ENCODE measurements around the gene ST6GALNAC5.

ST6GALNAC5 gene

GRCh38 chr1:77038000-77038399 is 170.7 kb downstream of the ST6GALNAC5 start:
- Histone ChIP-seq H3K36me3 (ENCODE audit: control insufficient read depth, low read depth, low read length) (no peaks in the 10 kb centered on the region), H3K4me3 (ENCODE audit: low read length) (no peak overlapping the region), H3K4me1 (ENCODE audit: control insufficient read depth, low read depth, low read length) (no peaks in the 10 kb centered on the region), H3K9me3 (ENCODE audit: control insufficient read depth, low read depth, low read length) (no peaks in the 10 kb centered on the region), H3K27ac (ENCODE audit: low read length) (no peak overlapping the region), H3K27me3 (ENCODE audit: control insufficient read depth, insufficient read depth, low read length) (no peaks in the 10 kb centered on the region), H3K9ac (ENCODE audit: low read length) (no peak overlapping the region)

- no peaks in the 10 kb centered on the region for H3K27me3 ChIP-seq (ENCODE audit: control insufficient read depth, insufficient read depth, low read length)
- no peak overlapping the region for H3K27ac ChIP-seq (ENCODE audit: low read length)
- no peak overlapping the region for H3K9ac ChIP-seq (ENCODE audit: low read length)
- no peak overlapping the region for H3K4me3 ChIP-seq (ENCODE audit: low read length)
- no peaks in the 10 kb centered on the region for H3K36me3 ChIP-seq (ENCODE audit: control insufficient read depth, low read depth, low read length)
- H3K9me3 ChIP-seq (ENCODE audit: control insufficient read depth, low read depth, low read length) = no peaks in the 10 kb centered on the region
- no peaks in the 10 kb centered on the region for H3K4me1 ChIP-seq (ENCODE audit: control insufficient read depth, low read depth, low read length)
These were observed 171.8 kb downstream of the ST6GALNAC5 start for GRCh38 chr1:77039111-77039510.

- Histone ChIP-seq H3K27me3 (ENCODE audit: control insufficient read depth, insufficient read depth, low read length) (no peaks in the 10 kb centered on the region), H3K4me1 (ENCODE audit: control insufficient read depth, low read depth, low read length) (no peaks in the 10 kb centered on the region), H3K9me3 (ENCODE audit: control insufficient read depth, low read depth, low read length) (no peaks in the 10 kb centered on the region), H3K27ac (ENCODE audit: low read length) (no peak overlapping the region), H3K36me3 (ENCODE audit: control insufficient read depth, low read depth, low read length) (no peaks in the 10 kb centered on the region), H3K4me3 (ENCODE audit: low read length) (no peak overlapping the region), H3K9ac (ENCODE audit: low read length) (no peak overlapping the region)
These were observed 172.5 kb downstream of the ST6GALNAC5 start for GRCh38 chr1:77039739-77040138.

- no peak overlapping the region for H3K9ac ChIP-seq (ENCODE audit: low read length)
- no peak overlapping the region for H3K4me3 ChIP-seq (ENCODE audit: low read length)
- H3K4me1 ChIP-seq (ENCODE audit: control insufficient read depth, low read depth, low read length) = no peaks in the 10 kb centered on the region
- H3K9me3 ChIP-seq (ENCODE audit: control insufficient read depth, low read depth, low read length) = no peaks in the 10 kb centered on the region
- H3K27me3 ChIP-seq (ENCODE audit: control insufficient read depth, insufficient read depth, low read length) = no peaks in the 10 kb centered on the region
- no peaks in the 10 kb centered on the region for H3K36me3 ChIP-seq (ENCODE audit: control insufficient read depth, low read depth, low read length)
- H3K27ac ChIP-seq (ENCODE audit: low read length) = no peak overlapping the region
These were observed 173.5 kb downstream of the ST6GALNAC5 start for GRCh38 chr1:77040826-77041225.

GRCh38 chr1:77044133-77044849 is 177.0 kb downstream of the ST6GALNAC5 start:
- no peaks in the 10 kb centered on the region for H3K36me3 ChIP-seq (ENCODE audit: control insufficient read depth, low read depth, low read length)
- no peaks in the 10 kb centered on the region for H3K4me1 ChIP-seq (ENCODE audit: control insufficient read depth, low read depth, low read length)
- no peaks in the 10 kb centered on the region for H3K9me3 ChIP-seq (ENCODE audit: control insufficient read depth, low read depth, low read length)
- H3K9ac ChIP-seq (ENCODE audit: low read length) = no peak overlapping the region
- H3K27ac ChIP-seq (ENCODE audit: low read length) = no peak overlapping the region
- H3K4me3 ChIP-seq (ENCODE audit: low read length) = no peak overlapping the region
- no peaks in the 10 kb centered on the region for H3K27me3 ChIP-seq (ENCODE audit: control insufficient read depth, insufficient read depth, low read length)

GRCh38 chr1:77047575-77047974 is 180.3 kb downstream of the ST6GALNAC5 start:
- no peak overlapping the region for H3K9ac ChIP-seq (ENCODE audit: low read length)
- H3K36me3 ChIP-seq (ENCODE audit: control insufficient read depth, low read depth, low read length) = no peaks in the 10 kb centered on the region
- no peak overlapping the region for H3K4me3 ChIP-seq (ENCODE audit: low read length)
- no peaks in the 10 kb centered on the region for H3K27me3 ChIP-seq (ENCODE audit: control insufficient read depth, insufficient read depth, low read length)
- H3K9me3 ChIP-seq (ENCODE audit: control insufficient read depth, low read depth, low read length) = no peaks in the 10 kb centered on the region
- H3K4me1 ChIP-seq (ENCODE audit: control insufficient read depth, low read depth, low read length) = no peaks in the 10 kb centered on the region
- no peak overlapping the region for H3K27ac ChIP-seq (ENCODE audit: low read length)

- Histone ChIP-seq H3K36me3 (ENCODE audit: control insufficient read depth, low read depth, low read length) (no peaks in the 10 kb centered on the region), H3K4me3 (ENCODE audit: low read length) (no peak overlapping the region), H3K9ac (ENCODE audit: low read length) (no peak overlapping the region), H3K9me3 (ENCODE audit: control insufficient read depth, low read depth, low read length) (no peaks in the 10 kb centered on the region), H3K4me1 (ENCODE audit: control insufficient read depth, low read depth, low read length) (no peaks in the 10 kb centered on the region), H3K27me3 (ENCODE audit: control insufficient read depth, insufficient read depth, low read length) (no peaks in the 10 kb centered on the region), H3K27ac (ENCODE audit: low read length) (no peak overlapping the region)
These were observed 180.8 kb downstream of the ST6GALNAC5 start for GRCh38 chr1:77047978-77048614.

GRCh38 chr1:77048615-77049005 is 181.3 kb downstream of the ST6GALNAC5 start:
- H3K36me3 ChIP-seq (ENCODE audit: control insufficient read depth, low read depth, low read length) = no peaks in the 10 kb centered on the region
- no peaks in the 10 kb centered on the region for H3K27me3 ChIP-seq (ENCODE audit: control insufficient read depth, insufficient read depth, low read length)
- no peak overlapping the region for H3K27ac ChIP-seq (ENCODE audit: low read length)
- H3K9ac ChIP-seq (ENCODE audit: low read length) = no peak overlapping the region
- H3K4me1 ChIP-seq (ENCODE audit: control insufficient read depth, low read depth, low read length) = no peaks in the 10 kb centered on the region
- no peaks in the 10 kb centered on the region for H3K9me3 ChIP-seq (ENCODE audit: control insufficient read depth, low read depth, low read length)
- no peak overlapping the region for H3K4me3 ChIP-seq (ENCODE audit: low read length)

GRCh38 chr1:77051425-77051824 is 184.1 kb downstream of the ST6GALNAC5 start:
- H3K9me3 ChIP-seq (ENCODE audit: control insufficient read depth, low read depth, low read length) = no peaks in the 10 kb centered on the region
- H3K4me3 ChIP-seq (ENCODE audit: low read length) = no peak overlapping the region
- no peaks in the 10 kb centered on the region for H3K27me3 ChIP-seq (ENCODE audit: control insufficient read depth, insufficient read depth, low read length)
- H3K9ac ChIP-seq (ENCODE audit: low read length) = no peak overlapping the region
- H3K4me1 ChIP-seq (ENCODE audit: control insufficient read depth, low read depth, low read length) = no peaks in the 10 kb centered on the region
- no peaks in the 10 kb centered on the region for H3K36me3 ChIP-seq (ENCODE audit: control insufficient read depth, low read depth, low read length)
- no peak overlapping the region for H3K27ac ChIP-seq (ENCODE audit: low read length)

- Histone ChIP-seq H3K4me1 (ENCODE audit: control insufficient read depth, low read depth, low read length) (peaks cover 24% of the 10 kb centered on the region), H3K36me3 (ENCODE audit: control insufficient read depth, low read depth, low read length) (no peaks in the 10 kb centered on the region), H3K27ac (ENCODE audit: low read length) (no peak overlapping the region), H3K9ac (ENCODE audit: low read length) (no peak overlapping the region), H3K9me3 (ENCODE audit: control insufficient read depth, low read depth, low read length) (no peaks in the 10 kb centered on the region), H3K27me3 (ENCODE audit: control insufficient read depth, insufficient read depth, low read length) (no peaks in the 10 kb centered on the region), H3K4me3 (ENCODE audit: low read length) (no peak overlapping the region)
These were observed 189.2 kb downstream of the ST6GALNAC5 start for GRCh38 chr1:77056525-77056924.

- Histone ChIP-seq H3K9me3 (ENCODE audit: control insufficient read depth, low read depth, low read length) (no peaks in the 10 kb centered on the region), H3K27ac (ENCODE audit: low read length) (no peak overlapping the region), H3K36me3 (ENCODE audit: control insufficient read depth, low read depth, low read length) (no peaks in the 10 kb centered on the region), H3K4me3 (ENCODE audit: low read length) (no peak overlapping the region), H3K9ac (ENCODE audit: low read length) (no peak overlapping the region), H3K4me1 (ENCODE audit: control insufficient read depth, low read depth, low read length) (peaks cover 24% of the 10 kb centered on the region), H3K27me3 (ENCODE audit: control insufficient read depth, insufficient read depth, low read length) (no peaks in the 10 kb centered on the region)
These were observed 190.8 kb downstream of the ST6GALNAC5 start for GRCh38 chr1:77057994-77058585.

- peaks cover 24% of the 10 kb centered on the region for H3K4me1 ChIP-seq (ENCODE audit: control insufficient read depth, low read depth, low read length)
- no peaks in the 10 kb centered on the region for H3K36me3 ChIP-seq (ENCODE audit: control insufficient read depth, low read depth, low read length)
- no peak overlapping the region for H3K4me3 ChIP-seq (ENCODE audit: low read length)
- H3K9ac ChIP-seq (ENCODE audit: low read length) = no peak overlapping the region
- H3K27ac ChIP-seq (ENCODE audit: low read length) = no peak overlapping the region
- H3K27me3 ChIP-seq (ENCODE audit: control insufficient read depth, insufficient read depth, low read length) = no peaks in the 10 kb centered on the region
- H3K9me3 ChIP-seq (ENCODE audit: control insufficient read depth, low read depth, low read length) = no peaks in the 10 kb centered on the region
These were observed 192.7 kb downstream of the ST6GALNAC5 start for GRCh38 chr1:77060000-77060399.
